BLaER1 treated with 17β-estradiol and CSF1 and Interleukin-3, amounts not matched to agents 10 nM and 100 nM (cell line): ENCODE measurements around the gene HOMEZ.

Experiments used
- H3K27ac ChIP-seq, 11 experiments: shearing (Covaris generic); formaldehyde crosslinking; 2 replicates each; pipeline ENCODE4 v1.8.1; 2022
- H3K27me3 ChIP-seq, 11 experiments: shearing (Covaris generic); formaldehyde crosslinking; 2 replicates each; pipeline ENCODE4 v1.8.1; 2022
- H3K36me3 ChIP-seq, 11 experiments: shearing (Covaris generic); formaldehyde crosslinking; 2 replicates each; pipeline ENCODE4 v1.8.1; 2022
- H3K4me1 ChIP-seq, 10 experiments: shearing (Covaris generic); formaldehyde crosslinking; 2 replicates each; pipeline ENCODE4 v1.8.1; 2022
- H3K4me2 ChIP-seq, 11 experiments: shearing (Covaris generic); formaldehyde crosslinking; 2 replicates each; pipeline ENCODE4 v1.8.1; 2022
- H3K4me3 ChIP-seq, 10 experiments: shearing (Covaris generic); formaldehyde crosslinking; 2 replicates each; pipeline ENCODE4 v1.8.1; 2022
- H3K9ac ChIP-seq, 11 experiments: shearing (Covaris generic); formaldehyde crosslinking; 2 replicates each; pipeline ENCODE4 v1.8.1; 2022
- H3K9me3 ChIP-seq, 11 experiments: shearing (Covaris generic); formaldehyde crosslinking; replicated peaks in 1 of 11; 2 replicates each; pipeline ENCODE4 v1.8.1; 2022
- H4K20me1 ChIP-seq, 11 experiments: shearing (Covaris generic); formaldehyde crosslinking; 2 replicates each; pipeline ENCODE4 v1.8.1; 2022
- Cebpa-rat ChIP-seq, 11 experiments: shearing (Covaris generic); IDR thresholded peaks; 2 replicates each; pipeline ENCODE4 v1.8.1; 2022

Gene HOMEZ

DNA sequence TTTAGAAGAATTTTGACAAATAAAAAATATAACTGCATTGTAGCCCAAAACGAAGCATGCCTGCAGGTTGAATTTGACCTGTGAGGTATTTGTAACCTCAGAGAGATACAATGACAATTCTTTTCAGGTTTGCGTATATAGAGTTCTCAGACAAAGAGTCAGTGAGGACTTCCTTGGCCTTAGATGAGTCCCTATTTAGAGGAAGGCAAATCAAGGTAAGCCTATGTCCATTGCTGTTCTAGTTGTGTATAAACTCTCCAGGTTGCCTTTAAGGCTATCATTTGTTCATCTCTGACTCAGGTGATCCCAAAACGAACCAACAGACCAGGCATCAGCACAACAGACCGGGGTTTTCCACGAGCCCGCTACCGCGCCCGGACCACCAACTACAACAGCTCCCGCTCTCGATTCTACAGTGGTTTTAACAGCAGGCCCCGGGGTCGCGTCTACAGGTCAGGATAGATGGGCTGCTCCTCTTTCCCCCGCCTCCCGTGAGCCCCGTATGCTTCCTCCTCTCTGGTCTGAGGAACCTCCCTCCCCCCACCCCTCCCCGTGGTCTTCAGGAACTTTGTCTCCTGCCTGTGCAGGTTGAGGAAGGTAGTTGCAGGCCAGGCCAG is 38.0 kb upstream of the HOMEZ start:
- TF ChIP-seq Cebpa-rat (IDR thresholded peaks at IDR 0.05): no peak

DNA sequence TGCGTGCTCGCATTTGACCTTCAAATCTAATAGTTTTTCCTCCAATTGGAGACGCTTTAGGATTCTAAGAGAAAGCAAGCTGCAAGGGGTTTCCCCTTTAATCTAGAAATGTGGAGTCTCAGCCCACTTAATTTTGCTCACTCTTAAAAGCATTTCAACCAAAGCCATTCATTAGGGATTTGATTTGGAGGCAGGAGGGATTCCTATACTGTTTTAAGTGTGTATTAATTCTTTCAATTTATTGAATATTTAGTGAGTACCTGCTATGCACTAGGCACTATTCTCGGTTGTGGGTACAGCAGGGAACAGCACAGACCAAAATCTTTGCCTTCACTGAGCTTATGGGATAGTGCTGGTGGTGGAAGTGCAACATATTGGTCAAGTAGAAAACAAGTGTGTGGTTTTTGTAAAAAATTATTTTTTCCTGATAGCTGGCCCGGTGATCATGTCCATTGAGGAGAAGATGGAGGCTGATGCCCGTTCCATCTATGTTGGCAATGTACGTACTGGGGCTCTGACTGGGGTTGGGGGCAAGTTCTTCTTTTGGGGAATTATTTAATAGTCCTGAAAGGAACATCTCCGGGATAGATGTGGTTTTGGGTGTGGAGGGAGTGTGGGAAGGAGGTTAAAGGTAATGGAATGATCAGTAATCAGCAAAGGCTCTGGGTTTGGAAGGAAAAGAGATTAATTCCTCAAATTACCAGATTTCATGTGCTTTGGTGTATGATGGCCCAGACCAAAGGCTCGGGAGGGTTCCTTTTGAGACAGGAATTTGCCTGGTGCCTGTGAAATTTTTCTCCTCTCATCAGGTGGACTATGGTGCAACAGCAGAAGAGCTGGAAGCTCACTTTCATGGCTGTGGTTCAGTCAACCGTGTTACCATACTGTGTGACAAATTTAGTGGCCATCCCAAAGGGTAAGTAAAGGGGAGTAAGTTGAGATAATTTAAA is 36.9 kb upstream of the HOMEZ start:
- H3K27me3 ChIP-seq: no peaks in the 10 kb centered on the region
- peaks cover 29 to 41% (median 32%) of the 10 kb centered on the region in 10 experiments for H3K4me1 ChIP-seq
- H3K9me3 ChIP-seq: peaks cover 0 to 6% (median 0%) of the 10 kb centered on the region in 11 experiments; a peak in 2 of 22 replicates
- peaks cover 27 to 55% (median 47%) of the 10 kb centered on the region in 11 experiments; a peak in 20 of 22 replicates for H4K20me1 ChIP-seq
- H3K27ac ChIP-seq: peak overlapping the region; percentile 79 to 99 (median 97)
- peak overlapping the region; percentile 83 to 99 (median 96) for H3K4me2 ChIP-seq
- H3K36me3 ChIP-seq: peaks cover 45 to 60% (median 53%) of the 10 kb centered on the region in 11 experiments
- H3K4me3 ChIP-seq: peak overlapping the region; percentile 70 to 94 (median 91)
- TF ChIP-seq Cebpa-rat (IDR thresholded peaks at IDR 0.05): no peak
- peak overlapping the region; percentile 95 to 99 (median 98) for H3K9ac ChIP-seq

More for the DNA sequence above, 38.0 kb upstream of the HOMEZ start:
- H3K9ac ChIP-seq: peak overlapping the region in 8 of 11 experiments; percentile 34 to 99 (median 99); a peak in 14 of 22 replicates
- peaks cover 29 to 42% (median 33%) of the 10 kb centered on the region in 10 experiments for H3K4me1 ChIP-seq
- H3K27me3 ChIP-seq: no peaks in the 10 kb centered on the region
- peaks cover 0 to 6% (median 0%) of the 10 kb centered on the region in 11 experiments; a peak in 2 of 22 replicates for H3K9me3 ChIP-seq
- H4K20me1 ChIP-seq: peaks cover 27 to 55% (median 47%) of the 10 kb centered on the region in 11 experiments; a peak in 20 of 22 replicates
- H3K4me2 ChIP-seq: peak overlapping the region; percentile 83 to 99 (median 96); a peak in 21 of 22 replicates
- peaks cover 44 to 58% (median 53%) of the 10 kb centered on the region in 11 experiments for H3K36me3 ChIP-seq
- H3K27ac ChIP-seq: 0 out of 22 replicates have a peak overlapping the region, but pooled peaks of 1 of the 11 experiments have one; percentile 11
- peak overlapping the region in 6 of 10 experiments; percentile 35 to 94 (median 88); a peak in 8 of 20 replicates for H3K4me3 ChIP-seq

DNA sequence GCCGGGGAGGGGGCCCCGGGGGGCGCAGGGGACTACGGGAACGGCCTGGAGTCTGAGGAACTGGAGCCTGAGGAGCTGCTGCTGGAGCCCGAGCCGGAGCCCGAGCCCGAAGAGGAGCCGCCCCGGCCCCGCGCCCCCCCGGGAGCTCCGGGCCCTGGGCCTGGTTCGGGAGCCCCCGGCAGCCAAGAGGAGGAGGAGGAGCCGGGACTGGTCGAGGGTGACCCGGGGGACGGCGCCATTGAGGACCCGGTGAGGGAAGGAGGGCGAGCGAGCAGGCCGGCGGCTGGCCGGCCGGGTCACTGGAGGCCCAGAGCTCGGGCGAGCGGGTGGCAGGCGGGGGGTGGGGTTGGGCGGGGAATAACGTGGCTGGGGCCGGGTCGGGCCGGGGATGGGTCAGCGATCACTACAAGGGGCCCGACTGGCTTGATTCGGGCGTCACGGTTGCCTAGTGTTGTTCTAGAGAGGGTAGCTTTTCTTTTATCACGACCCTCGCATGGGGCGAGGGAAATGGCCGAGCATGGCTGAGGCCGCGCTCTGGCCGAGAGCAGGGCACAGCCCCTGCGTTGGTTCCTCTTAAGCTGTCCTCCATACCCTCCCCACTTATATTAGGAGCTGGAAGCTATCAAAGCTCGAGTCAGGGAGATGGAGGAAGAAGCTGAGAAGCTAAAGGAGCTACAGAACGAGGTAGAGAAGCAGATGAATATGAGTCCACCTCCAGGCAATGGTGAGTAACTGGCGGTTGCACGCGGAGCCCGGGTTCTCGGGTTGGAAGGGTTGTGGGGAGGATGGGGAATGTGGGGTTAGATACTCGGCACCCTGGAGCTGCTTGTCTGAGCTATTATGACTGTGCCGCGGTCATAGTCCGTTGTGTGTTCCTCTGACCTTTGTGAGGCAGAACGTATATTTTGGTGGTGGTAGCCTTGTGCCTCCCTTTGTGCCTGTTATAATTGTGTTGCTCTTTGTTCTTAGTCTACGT is 35.9 kb upstream of the HOMEZ start:
- H3K4me1 ChIP-seq: peaks cover 29 to 34% (median 32%) of the 10 kb centered on the region in 10 experiments
- H3K36me3 ChIP-seq: peaks cover 47 to 69% (median 55%) of the 10 kb centered on the region in 11 experiments
- H3K4me3 ChIP-seq: peak overlapping the region; percentile 70 to 94 (median 91)
- H3K9me3 ChIP-seq: peaks cover 0 to 6% (median 0%) of the 10 kb centered on the region in 11 experiments; a peak in 2 of 22 replicates
- peak overlapping the region; percentile 79 to 99 (median 97) for H3K27ac ChIP-seq
- no peak for TF ChIP-seq Cebpa-rat (IDR thresholded peaks at IDR 0.05)
- H3K27me3 ChIP-seq: no peaks in the 10 kb centered on the region
- H4K20me1 ChIP-seq: peaks cover 27 to 48% (median 43%) of the 10 kb centered on the region in 11 experiments; a peak in 20 of 22 replicates
- peak overlapping the region; percentile 95 to 99 (median 98) for H3K9ac ChIP-seq
- H3K4me2 ChIP-seq: peak overlapping the region; percentile 83 to 99 (median 96)

DNA sequence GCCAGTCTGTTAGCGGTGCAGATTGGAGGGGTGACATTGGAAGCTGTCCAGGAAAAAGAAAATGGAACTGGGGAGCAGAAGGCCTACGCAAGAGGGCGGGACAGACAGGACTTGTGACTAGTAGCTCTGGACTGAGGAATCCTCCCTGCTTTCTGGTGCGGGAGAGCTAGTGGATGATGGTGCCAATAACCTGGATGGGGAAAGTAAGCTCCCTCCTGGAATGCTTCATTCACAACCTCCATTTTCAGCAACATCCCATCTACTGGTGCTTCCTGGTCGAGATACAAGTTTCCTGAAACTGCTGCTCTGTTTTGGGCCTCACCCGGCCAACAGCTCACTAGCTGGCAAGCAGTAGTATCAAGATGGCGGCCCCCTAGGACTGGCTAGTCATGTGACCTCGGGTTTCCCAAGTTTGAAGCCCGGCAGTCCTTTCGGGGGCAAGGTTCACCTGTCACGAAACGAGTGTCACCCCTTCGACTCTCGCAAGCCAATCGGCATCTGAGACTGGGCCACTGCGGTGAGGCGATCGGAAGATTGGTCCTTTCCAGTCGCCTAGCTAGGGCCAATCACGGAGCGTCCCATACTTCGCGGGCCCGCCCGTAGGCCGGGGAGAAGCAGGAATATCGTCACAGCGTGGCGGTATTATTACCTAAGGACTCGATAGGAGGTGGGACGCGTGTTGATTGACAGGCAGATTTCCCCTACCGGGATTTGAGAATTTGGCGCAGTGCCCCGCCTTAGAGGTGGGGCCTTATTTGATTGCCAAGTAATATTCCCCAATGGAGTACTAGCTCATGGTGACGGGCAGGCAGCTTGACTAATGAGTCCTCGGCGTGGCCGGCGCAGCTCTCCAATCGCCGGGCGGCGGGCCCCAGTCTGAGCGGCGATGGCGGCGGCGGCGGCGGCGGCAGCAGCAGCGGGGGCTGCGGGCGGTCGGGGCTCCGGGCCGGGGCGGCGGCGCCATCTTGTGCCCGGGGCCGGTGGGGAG is 34.9 kb upstream of the HOMEZ start, which contains the start of gene PABPN1:
PABPN1 (plus strand) TSS at position 874 of the 988 bp plus-strand sequence; CDS start at position 887, 13 bp downstream.
- H3K9me3 ChIP-seq: peaks cover 0 to 6% (median 0%) of the 10 kb centered on the region in 11 experiments; a peak in 2 of 22 replicates
- peaks cover 37 to 68% (median 53%) of the 10 kb centered on the region in 11 experiments for H3K36me3 ChIP-seq
- H3K4me1 ChIP-seq: peaks cover 29 to 34% (median 32%) of the 10 kb centered on the region in 10 experiments
- peak within 1 kb of the TSS; percentile 70 to 94 (median 91) for H3K4me3 ChIP-seq
- H3K27ac ChIP-seq: peak within 1 kb of the TSS; percentile 79 to 99 (median 97)
- peak within 1 kb of the TSS; percentile 95 to 99 (median 98) for H3K9ac ChIP-seq
- H4K20me1 ChIP-seq: peaks cover 27 to 40% (median 34%) of the 10 kb centered on the region in 11 experiments; a peak in 19 of 22 replicates
- no peak for TF ChIP-seq Cebpa-rat (IDR thresholded peaks at IDR 0.05)
- peak within 1 kb of the TSS; percentile 83 to 99 (median 96) for H3K4me2 ChIP-seq
- H3K27me3 ChIP-seq: no peaks in the 10 kb centered on the region

DNA sequence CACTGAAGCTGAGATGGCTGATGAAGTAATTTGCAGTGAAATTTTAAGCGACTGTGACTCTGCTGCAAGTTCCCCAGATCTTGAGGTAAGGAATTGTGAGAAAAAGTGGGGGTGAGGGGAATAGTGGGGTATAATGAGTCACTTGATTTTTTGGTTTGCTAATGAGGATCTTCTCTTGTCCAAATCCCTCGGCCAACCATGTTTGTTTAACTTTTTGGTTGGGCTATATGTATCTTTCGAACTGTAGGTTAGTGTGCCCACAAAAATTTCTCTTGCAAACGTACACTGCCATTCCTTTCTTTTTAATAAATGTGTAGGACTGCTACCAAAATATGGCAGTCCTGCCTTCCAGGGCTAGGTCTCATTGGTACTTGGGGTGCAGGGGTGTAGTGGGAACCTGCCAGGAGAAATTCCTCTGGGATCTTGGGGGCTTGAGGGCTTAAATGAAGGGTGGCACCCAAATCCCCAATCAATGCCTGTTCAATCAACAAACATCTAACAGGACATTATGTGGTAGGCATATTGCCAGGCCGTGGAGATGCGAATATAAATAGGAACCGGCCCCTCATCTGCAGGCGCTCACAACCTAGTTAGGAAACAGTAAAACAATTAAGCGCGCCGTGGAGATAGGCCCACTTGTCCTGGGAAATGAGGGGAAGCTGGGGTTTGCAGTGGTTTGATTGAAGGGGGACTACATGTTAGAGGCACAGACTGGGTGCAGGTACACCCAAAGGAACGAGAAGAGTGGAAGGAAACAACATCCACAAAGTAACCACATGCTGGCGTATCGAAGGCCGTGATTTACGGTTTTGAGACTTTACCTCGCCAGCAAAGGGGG is 34.0 kb upstream of the HOMEZ start:
- TF ChIP-seq Cebpa-rat (IDR thresholded peaks at IDR 0.05): no peak
- Histone ChIP-seq H3K9ac (peak overlapping the region; percentile 48 to 99 (median 76); a peak in 20 of 22 replicates), H4K20me1 (peaks cover 21 to 31% (median 26%) of the 10 kb centered on the region in 11 experiments; a peak in 19 of 22 replicates), H3K9me3 (peaks cover 0 to 6% (median 0%) of the 10 kb centered on the region in 11 experiments; a peak in 2 of 22 replicates), H3K4me2 (peak overlapping the region; percentile 54 to 95 (median 75)), H3K36me3 (peaks cover 28 to 67% (median 44%) of the 10 kb centered on the region in 11 experiments), H3K4me3 (peak overlapping the region; percentile 34 to 70 (median 52); a peak in 19 of 20 replicates), H3K27ac (peak overlapping the region; percentile 79 to 99 (median 88)), H3K27me3 (no peaks in the 10 kb centered on the region), H3K4me1 (peaks cover 29 to 33% (median 32%) of the 10 kb centered on the region in 10 experiments)

DNA sequence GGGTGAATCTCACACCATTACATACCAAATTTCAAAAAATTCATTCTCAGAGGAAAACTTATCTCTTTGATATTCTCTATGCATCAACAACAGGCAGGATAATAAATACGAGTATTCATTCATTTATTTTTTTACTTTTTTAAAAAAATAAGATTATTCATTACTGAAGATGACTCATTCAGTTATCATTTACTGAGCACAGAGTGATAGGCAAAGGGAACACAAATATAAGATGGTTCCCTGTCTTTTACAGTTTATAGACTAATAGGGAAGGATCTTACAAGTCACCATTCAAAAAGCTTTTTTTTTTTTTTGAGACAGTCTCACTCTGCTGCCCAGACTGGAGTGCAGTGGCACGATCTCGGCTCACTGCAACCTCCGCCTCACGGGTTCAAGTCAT is 30.4 kb upstream of the HOMEZ start:
- no peak for TF ChIP-seq Cebpa-rat (IDR thresholded peaks at IDR 0.05)
- no peak overlapping the region for H3K27ac ChIP-seq
- H3K9me3 ChIP-seq: peaks cover 0 to 6% (median 0%) of the 10 kb centered on the region in 11 experiments; a peak in 2 of 22 replicates
- no peak overlapping the region for H3K4me2 ChIP-seq
- peaks cover 0 to 6% (median 0%) of the 10 kb centered on the region in 11 experiments; a peak in 1 of 22 replicates for H4K20me1 ChIP-seq
- H3K9ac ChIP-seq: no peak overlapping the region
- no peaks in the 10 kb centered on the region for H3K27me3 ChIP-seq
- peaks cover 6 to 10% (median 9%) of the 10 kb centered on the region in 10 experiments; a peak in 15 of 20 replicates for H3K4me1 ChIP-seq
- H3K36me3 ChIP-seq: peaks cover 14 to 71% (median 40%) of the 10 kb centered on the region in 11 experiments; a peak in 20 of 22 replicates
- no peak overlapping the region for H3K4me3 ChIP-seq
